ENCODE measurements around the gene GNAQ. TPM values are rescaled to one million over a fixed set of nuclear protein-coding genes. Genes with fewer than 3 reads are reported as not detected.
A peak's percentile ranks its signal among the peaks of the same experiment; 100 is the strongest.
"Not testable (repeated sequence)": the region's sequence is repeated elsewhere in the genome, so short reads cannot be mapped to it uniquely, and the experiment has no call there.

The GNAQ gene
- total and polyA plus RNA-seq, 2 experiments from 2014 or later: 21.1 to 32.8 TPM

- H3K27ac ChIP-seq: no peak overlapping the region
- no peak for DNase-seq (ENCODE audit: low read depth in 1 of 2, low spot score in 1 of 2)
- no peaks in the 10 kb centered on the region for H3K36me3 ChIP-seq
- H3K27me3 ChIP-seq: no peaks in the 10 kb centered on the region
- H3K9me3 ChIP-seq (ENCODE audit: low read depth): no peaks in the 10 kb centered on the region
- no peaks in the 10 kb centered on the region for H3K4me1 ChIP-seq (ENCODE audit: low read depth)
- H3K4me3 ChIP-seq: no peak overlapping the region
- TF ChIP-seq CTCF (IDR thresholded peaks at IDR 0.05; ENCODE audit: low read depth, low read length): no peak
Measured at GRCh38 chr9:77885104-77885672, 146.4 kb downstream of the GNAQ start.

DNA sequence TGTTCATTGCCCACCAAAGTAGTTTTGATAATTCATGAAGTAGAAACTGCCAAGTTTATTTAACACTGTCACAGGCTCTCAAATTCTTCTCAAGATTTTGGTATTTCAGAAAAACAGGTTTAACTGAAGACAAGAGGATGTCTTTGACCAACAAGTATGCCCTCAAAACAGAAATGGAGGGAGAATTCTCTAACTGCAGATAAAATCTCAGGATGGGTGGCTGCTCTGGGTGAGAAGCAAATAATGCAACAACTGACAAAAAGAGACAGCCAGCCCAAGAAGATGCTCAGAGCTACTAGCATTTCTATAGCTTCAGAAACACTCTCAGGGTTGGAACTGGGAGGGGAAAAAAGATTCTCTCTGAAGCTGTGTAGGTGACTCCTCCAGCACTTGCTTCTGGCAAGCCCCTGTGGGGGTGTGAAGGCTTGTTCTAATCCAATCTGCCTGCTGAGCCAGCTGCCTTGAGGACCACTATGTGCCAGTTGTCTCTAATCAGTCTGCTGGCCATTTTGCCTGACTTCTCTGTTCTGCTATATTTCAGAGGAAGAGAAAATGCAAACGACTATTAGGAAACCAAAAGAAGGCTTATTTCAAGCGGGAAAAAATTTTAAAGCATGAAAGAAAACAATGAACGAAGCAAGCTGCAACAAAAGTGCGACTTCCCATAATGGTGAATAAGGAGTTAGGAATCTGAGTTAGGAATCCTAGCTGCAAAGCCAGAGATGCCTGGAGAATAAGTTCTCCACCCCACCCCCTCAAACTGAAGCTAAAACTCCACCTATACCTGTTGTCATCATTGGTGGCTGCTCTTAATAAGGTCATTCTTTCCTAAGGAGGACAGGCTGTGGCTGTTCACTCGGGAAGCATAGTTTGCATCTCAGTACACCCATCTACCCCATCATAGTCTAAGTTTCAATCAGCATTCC is 147.5 kb downstream of the GNAQ start:
- H3K4me1 ChIP-seq (ENCODE audit: low read depth): no peaks in the 10 kb centered on the region
- no peaks in the 10 kb centered on the region for H3K9me3 ChIP-seq (ENCODE audit: low read depth)
- H3K27me3 ChIP-seq: no peaks in the 10 kb centered on the region
- peak in 1 of 2 donors; percentile 43 for DNase-seq (ENCODE audit: low read depth in 1 of 2, low spot score in 1 of 2)
- H3K4me3 ChIP-seq: no peak overlapping the region
- TF ChIP-seq CTCF (IDR thresholded peaks at IDR 0.05; ENCODE audit: low read depth, low read length): no peak
- H3K36me3 ChIP-seq: no peaks in the 10 kb centered on the region
- H3K27ac ChIP-seq: no peak overlapping the region

GRCh38 chr9:77883133-77883532 is 148.5 kb downstream of the GNAQ start:
- TF ChIP-seq CTCF (IDR thresholded peaks at IDR 0.05; ENCODE audit: low read depth, low read length): no peak
- no peaks in the 10 kb centered on the region for H3K9me3 ChIP-seq (ENCODE audit: low read depth)
- no peak overlapping the region for H3K4me3 ChIP-seq
- no peaks in the 10 kb centered on the region for H3K27me3 ChIP-seq
- no peak for DNase-seq (ENCODE audit: low read depth in 1 of 2, low spot score in 1 of 2)
- H3K4me1 ChIP-seq (ENCODE audit: low read depth): no peaks in the 10 kb centered on the region
- H3K27ac ChIP-seq: no peak overlapping the region
- H3K36me3 ChIP-seq: no peaks in the 10 kb centered on the region

- TF ChIP-seq CTCF (IDR thresholded peaks at IDR 0.05; ENCODE audit: low read depth, low read length): no peak
- H3K27me3 ChIP-seq: no peaks in the 10 kb centered on the region
- no peak overlapping the region for H3K4me3 ChIP-seq
- no peak for DNase-seq (ENCODE audit: low read depth in 1 of 2, low spot score in 1 of 2)
- H3K9me3 ChIP-seq (ENCODE audit: low read depth): no peaks in the 10 kb centered on the region
- no peak overlapping the region for H3K27ac ChIP-seq
- no peaks in the 10 kb centered on the region for H3K4me1 ChIP-seq (ENCODE audit: low read depth)
- H3K36me3 ChIP-seq: no peaks in the 10 kb centered on the region
Measured at GRCh38 chr9:77882294-77882693, 149.3 kb downstream of the GNAQ start.

DNA sequence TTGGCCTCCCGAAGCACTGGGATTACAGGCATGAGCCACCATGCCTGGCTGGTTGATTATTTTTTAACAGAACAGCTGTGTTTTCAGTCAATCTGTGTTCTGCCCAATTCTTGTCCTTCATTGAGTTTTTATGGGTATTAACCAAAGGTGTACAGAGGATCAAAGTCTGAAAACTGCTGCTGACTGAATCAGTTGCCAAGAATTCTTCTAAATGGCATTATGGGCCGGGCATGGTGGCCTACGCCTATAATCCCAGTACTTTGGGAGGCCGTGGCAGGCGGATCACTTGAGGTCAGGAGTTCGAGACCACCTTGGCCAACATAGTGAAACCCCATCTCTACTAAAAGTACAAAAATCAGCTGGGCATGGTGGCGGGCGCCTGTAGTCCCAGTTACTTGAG is 150.0 kb downstream of the GNAQ start:
- not testable (repeated sequence) for H3K4me3 ChIP-seq; H3K27me3 ChIP-seq; H3K4me1 ChIP-seq (ENCODE audit: low read depth); H3K27ac ChIP-seq; H3K9me3 ChIP-seq (ENCODE audit: low read depth); H3K36me3 ChIP-seq; DNase-seq (ENCODE audit: low read depth in 1 of 2, low spot score in 1 of 2)

GRCh38 chr9:77881111-77881510 is 150.5 kb downstream of the GNAQ start:
- Histone ChIP-seq H3K4me1 (ENCODE audit: low read depth) (peaks cover 4% of the 10 kb centered on the region), H3K27ac (no peak overlapping the region), H3K4me3 (no peak overlapping the region), H3K9me3 (ENCODE audit: low read depth) (no peaks in the 10 kb centered on the region), H3K27me3 (no peaks in the 10 kb centered on the region), H3K36me3 (no peaks in the 10 kb centered on the region)
- no peak for TF ChIP-seq CTCF (IDR thresholded peaks at IDR 0.05; ENCODE audit: low read depth, low read length)
- DNase-seq (ENCODE audit: low read depth in 1 of 2, low spot score in 1 of 2): no peak

All from cardiac muscle cell (in vitro differentiated cells and primary cell).